ENCODE data around the gene KRT77. TPM values are rescaled to one million over a fixed set of nuclear protein-coding genes. Genes with fewer than 3 reads are reported as not detected.

KRT77 gene
- total and polyA plus RNA-seq, 2 donors (not counting 1 experiment from before 2014, with no cell fraction given) = not detected

DNA sequence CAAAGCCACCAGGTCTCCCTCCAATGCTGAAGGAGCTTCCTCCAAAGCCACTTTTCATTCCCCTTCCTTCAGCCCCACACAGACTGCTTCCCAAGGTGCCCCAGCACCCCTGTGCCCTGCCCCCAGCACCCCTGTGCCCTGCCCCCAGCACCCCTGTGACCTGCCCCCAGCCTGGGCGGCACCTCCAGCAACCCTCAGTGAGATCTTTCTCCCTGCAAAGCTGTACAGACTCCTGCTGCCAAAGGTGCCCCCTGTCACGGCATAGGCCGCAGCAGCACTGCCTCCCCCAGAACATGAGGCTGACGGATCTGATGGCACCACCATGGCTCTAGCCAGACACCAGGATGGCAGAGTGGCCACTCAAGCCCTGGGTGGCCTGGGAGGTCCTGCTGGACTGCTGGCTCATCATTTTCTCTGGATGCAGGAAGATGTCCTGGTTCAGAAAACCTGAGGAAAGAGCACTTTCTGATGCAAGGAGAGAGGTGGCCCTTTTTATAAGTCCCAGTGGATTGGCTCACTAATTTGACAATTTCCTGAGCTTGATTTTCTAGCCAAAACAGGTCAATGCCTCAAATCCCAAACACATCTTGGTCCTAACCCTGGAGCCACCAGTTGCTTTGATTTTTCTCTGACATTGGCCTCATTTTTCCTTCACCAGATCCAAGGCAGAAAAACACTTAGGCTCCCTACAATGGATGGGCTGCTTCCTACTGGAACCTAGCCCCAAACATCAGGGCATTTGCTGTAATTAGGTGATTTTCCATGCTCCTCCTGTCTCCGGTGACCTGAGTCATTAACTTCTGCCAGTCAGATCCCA, 32.7 kb upstream of the KRT77 start:
- Histone ChIP-seq H3K4me2 (ENCODE audit: extremely low read depth, insufficient read depth, low read length) (no peak overlapping the region), H3K27me3 (ENCODE audit: control insufficient read depth, insufficient read depth, low read length) (no peaks in the 10 kb centered on the region), H2AFZ (ENCODE audit: low read length) (no peak overlapping the region), H3K4me3 (replicated peaks in 1 of 4; ENCODE audit: control extremely low read depth in 1 of 4, insufficient read depth in 1 of 4, low read depth in 3 of 4, low read length in 4 of 4) (no peak overlapping the region), H3K9me3 (ENCODE audit: control insufficient read depth, insufficient read depth, low read depth, low read length) (no peaks in the 10 kb centered on the region), H3K4me1 (ENCODE audit: control insufficient read depth, extremely low read depth, insufficient read depth, low read length) (no peaks in the 10 kb centered on the region), H3K36me3 (ENCODE audit: control insufficient read depth, insufficient read depth, low read length) (no peaks in the 10 kb centered on the region), H4K20me1 (ENCODE audit: control insufficient read depth, extremely low read depth, insufficient read depth, low read length) (no peaks in the 10 kb centered on the region), H3K9ac (ENCODE audit: insufficient read depth, low read length) (no peak overlapping the region), H3K79me2 (ENCODE audit: control insufficient read depth, insufficient read depth, low read length) (no peaks in the 10 kb centered on the region), H3K27ac (ENCODE audit: insufficient read depth, low read length) (no peak overlapping the region)
- TF ChIP-seq, protein P1, sequence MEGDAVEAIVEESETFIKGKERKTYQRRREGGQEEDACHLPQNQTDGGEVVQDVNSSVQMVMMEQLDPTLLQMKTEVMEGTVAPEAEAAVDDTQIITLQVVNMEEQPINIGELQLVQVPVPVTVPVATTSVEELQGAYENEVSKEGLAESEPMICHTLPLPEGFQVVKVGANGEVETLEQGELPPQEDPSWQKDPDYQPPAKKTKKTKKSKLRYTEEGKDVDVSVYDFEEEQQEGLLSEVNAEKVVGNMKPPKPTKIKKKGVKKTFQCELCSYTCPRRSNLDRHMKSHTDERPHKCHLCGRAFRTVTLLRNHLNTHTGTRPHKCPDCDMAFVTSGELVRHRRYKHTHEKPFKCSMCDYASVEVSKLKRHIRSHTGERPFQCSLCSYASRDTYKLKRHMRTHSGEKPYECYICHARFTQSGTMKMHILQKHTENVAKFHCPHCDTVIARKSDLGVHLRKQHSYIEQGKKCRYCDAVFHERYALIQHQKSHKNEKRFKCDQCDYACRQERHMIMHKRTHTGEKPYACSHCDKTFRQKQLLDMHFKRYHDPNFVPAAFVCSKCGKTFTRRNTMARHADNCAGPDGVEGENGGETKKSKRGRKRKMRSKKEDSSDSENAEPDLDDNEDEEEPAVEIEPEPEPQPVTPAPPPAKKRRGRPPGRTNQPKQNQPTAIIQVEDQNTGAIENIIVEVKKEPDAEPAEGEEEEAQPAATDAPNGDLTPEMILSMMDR (conservative IDR thresholded peaks at IDR 0.05 in 1 of 2, IDR thresholded peaks at IDR 0.05 in 1 of 2; ENCODE audit: low read depth in 1 of 2, low read length in 2 of 2) = no peak
- TF ChIP-seq EZH2 (IDR thresholded peaks at IDR 0.05; ENCODE audit: low read length, missing control alignments) = no peak
- DNase-seq (ENCODE audit: low read depth in 2 of 2) = no peak

GRCh38 chr12:52735106-52735505, 31.8 kb upstream of the KRT77 start:
- Histone ChIP-seq H3K79me2 (ENCODE audit: control insufficient read depth, insufficient read depth, low read length) (no peaks in the 10 kb centered on the region), H3K27me3 (ENCODE audit: control insufficient read depth, insufficient read depth, low read length) (no peaks in the 10 kb centered on the region), H3K36me3 (ENCODE audit: control insufficient read depth, insufficient read depth, low read length) (no peaks in the 10 kb centered on the region), H2AFZ (ENCODE audit: low read length) (no peak overlapping the region), H4K20me1 (ENCODE audit: control insufficient read depth, extremely low read depth, insufficient read depth, low read length) (no peaks in the 10 kb centered on the region), H3K4me1 (ENCODE audit: control insufficient read depth, extremely low read depth, insufficient read depth, low read length) (no peaks in the 10 kb centered on the region), H3K4me2 (ENCODE audit: extremely low read depth, insufficient read depth, low read length) (no peak overlapping the region), H3K9ac (ENCODE audit: insufficient read depth, low read length) (no peak overlapping the region), H3K9me3 (ENCODE audit: control insufficient read depth, insufficient read depth, low read depth, low read length) (no peaks in the 10 kb centered on the region), H3K4me3 (replicated peaks in 1 of 4; ENCODE audit: control extremely low read depth in 1 of 4, insufficient read depth in 1 of 4, low read depth in 3 of 4, low read length in 4 of 4) (no peak overlapping the region), H3K27ac (ENCODE audit: insufficient read depth, low read length) (no peak overlapping the region)
- DNase-seq (ENCODE audit: low read depth in 2 of 2) = no peak
- no peak for TF ChIP-seq EZH2 (IDR thresholded peaks at IDR 0.05; ENCODE audit: low read length, missing control alignments)
- TF ChIP-seq, protein P1 (conservative IDR thresholded peaks at IDR 0.05 in 1 of 2, IDR thresholded peaks at IDR 0.05 in 1 of 2; ENCODE audit: low read depth in 1 of 2, low read length in 2 of 2) = no peak

DNA sequence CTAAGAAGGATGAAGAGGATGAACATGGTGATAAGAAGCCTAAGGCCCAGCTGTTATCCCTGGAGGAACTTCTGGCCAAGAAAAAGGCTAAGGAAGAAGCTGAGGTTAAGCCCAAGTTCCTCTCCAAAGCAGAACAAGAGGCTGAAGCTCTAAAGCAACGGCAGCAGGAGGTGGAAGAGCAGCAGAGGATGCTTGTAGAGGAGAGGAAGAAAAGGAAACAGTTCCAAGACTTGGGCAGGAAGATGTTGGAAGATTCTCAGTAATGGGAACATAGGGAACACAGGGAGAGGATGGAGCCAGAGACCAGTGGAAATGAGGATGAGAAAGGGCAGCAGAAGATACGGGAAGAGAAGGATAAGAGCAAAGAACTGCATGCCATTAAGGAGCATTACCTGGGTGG, 27.5 kb upstream of the KRT77 start:
- Histone ChIP-seq H4K20me1 (ENCODE audit: control insufficient read depth, extremely low read depth, insufficient read depth, low read length) (no peaks in the 10 kb centered on the region), H3K79me2 (ENCODE audit: control insufficient read depth, insufficient read depth, low read length) (no peaks in the 10 kb centered on the region), H3K4me1 (ENCODE audit: control insufficient read depth, extremely low read depth, insufficient read depth, low read length) (no peaks in the 10 kb centered on the region), H3K9me3 (ENCODE audit: control insufficient read depth, insufficient read depth, low read depth, low read length) (no peaks in the 10 kb centered on the region), H3K4me2 (ENCODE audit: extremely low read depth, insufficient read depth, low read length) (no peak overlapping the region), H3K4me3 (replicated peaks in 1 of 4; ENCODE audit: control extremely low read depth in 1 of 4, insufficient read depth in 1 of 4, low read depth in 3 of 4, low read length in 4 of 4) (no peak overlapping the region), H3K9ac (ENCODE audit: insufficient read depth, low read length) (no peak overlapping the region), H3K36me3 (ENCODE audit: control insufficient read depth, insufficient read depth, low read length) (no peaks in the 10 kb centered on the region), H3K27ac (ENCODE audit: insufficient read depth, low read length) (no peak overlapping the region), H2AFZ (ENCODE audit: low read length) (no peak overlapping the region), H3K27me3 (ENCODE audit: control insufficient read depth, insufficient read depth, low read length) (no peaks in the 10 kb centered on the region)
- no peak for TF ChIP-seq EZH2 (IDR thresholded peaks at IDR 0.05; ENCODE audit: low read length, missing control alignments)
- TF ChIP-seq, protein P1 (conservative IDR thresholded peaks at IDR 0.05 in 1 of 2, IDR thresholded peaks at IDR 0.05 in 1 of 2; ENCODE audit: low read depth in 1 of 2, low read length in 2 of 2) = no peak
- DNase-seq (ENCODE audit: low read depth in 2 of 2) = no peak
